NCI-H1048 (cell line): ENCODE measurements around the gene SRPK2.
"Not testable (repeated sequence)": the region's sequence is repeated elsewhere in the genome, so short reads cannot be mapped to it uniquely, and the experiment has no call there.

Source experiments
- DNase-seq: peaks from one replicate; lab custom pipeline; 2025; lab: John Stamatoyannopoulos, UW

Gene SRPK2

GRCh38 chr7:105339404-105340323, 49.1 kb downstream of the SRPK2 start:
- no peak for DNase-seq

- no peak for DNase-seq
Measured at GRCh38 chr7:105337529-105337928, 51.2 kb downstream of the SRPK2 start.

GRCh38 chr7:105336009-105336408, 52.7 kb downstream of the SRPK2 start:
- DNase-seq, result no peak

- not testable (repeated sequence) for DNase-seq
Measured at GRCh38 chr7:105332661-105333060, 56.1 kb downstream of the SRPK2 start.

GRCh38 chr7:105330526-105330925, 58.2 kb downstream of the SRPK2 start:
- no peak for DNase-seq

- no peak for DNase-seq
Measured at GRCh38 chr7:105327201-105327600, 61.5 kb downstream of the SRPK2 start.

GRCh38 chr7:105325216-105325904, 63.4 kb downstream of the SRPK2 start:
- DNase-seq, result no peak

- DNase-seq, result not testable (repeated sequence)
Measured at GRCh38 chr7:105324606-105325005, 64.1 kb downstream of the SRPK2 start.

- no peak for DNase-seq
Measured at GRCh38 chr7:105323366-105323765, 65.4 kb downstream of the SRPK2 start.

GRCh38 chr7:105322655-105323277, 66.0 kb downstream of the SRPK2 start:
- no peak for DNase-seq

GRCh38 chr7:105321754-105322455, 66.8 kb downstream of the SRPK2 start:
- DNase-seq, result no peak

- DNase-seq, result no peak
Measured at GRCh38 chr7:105320896-105321295, 67.8 kb downstream of the SRPK2 start.

GRCh38 chr7:105319578-105319977, 69.1 kb downstream of the SRPK2 start:
- no peak for DNase-seq

- no peak for DNase-seq
Measured at GRCh38 chr7:105316578-105317344, 72.0 kb downstream of the SRPK2 start.

GRCh38 chr7:105315357-105315756, 73.4 kb downstream of the SRPK2 start:
- no peak for DNase-seq

- no peak for DNase-seq
Measured at GRCh38 chr7:105309235-105310169, 79.2 kb downstream of the SRPK2 start.

- DNase-seq, result no peak
Measured at GRCh38 chr7:105307163-105307672, 81.5 kb downstream of the SRPK2 start.

GRCh38 chr7:105306298-105306748, 82.4 kb downstream of the SRPK2 start:
- DNase-seq, result no peak

- no peak for DNase-seq
Measured at GRCh38 chr7:105305633-105306032, 83.1 kb downstream of the SRPK2 start.
